ENCODE data around the gene IL5.
A peak's percentile ranks its signal among the peaks of the same experiment; 100 is the strongest.

The IL5 gene

GRCh38 chr5:132498152-132498551, 45.2 kb downstream of the IL5 start:
- no peak for DNase-seq

GRCh38 chr5:132497488-132497997, 45.8 kb downstream of the IL5 start:
- no peak for DNase-seq

GRCh38 chr5:132496631-132497487, 46.5 kb downstream of the IL5 start:
- peak; percentile 67 to 70 for DNase-seq

GRCh38 chr5:132496191-132496630, 47.1 kb downstream of the IL5 start:
- DNase-seq, result peak; percentile 95 to 96

- peak; percentile 62 to 77 for DNase-seq
Measured at GRCh38 chr5:132495667-132496190, 47.6 kb downstream of the IL5 start.

GRCh38 chr5:132493821-132494220, 49.5 kb downstream of the IL5 start:
- no peak for DNase-seq

- DNase-seq, result no peak
Measured at GRCh38 chr5:132493241-132493640, 50.1 kb downstream of the IL5 start.

- no peak for DNase-seq
Measured at GRCh38 chr5:132492386-132493125, 50.8 kb downstream of the IL5 start.
